ENCODE results near the gene PRRC1.
"Not testable (repeated sequence)": the region's sequence is repeated elsewhere in the genome, so short reads cannot be mapped to it uniquely, and the experiment has no call there.

The PRRC1 gene

GRCh38 chr5:127517480-127518318 lies at the start of gene PRRC1:
TSS of gene PRRC1 (plus strand) at chr5:127517640. CDS start at chr5:127523480, 5,840 bp downstream.
- DNase-seq: peak; percentile 71

GRCh38 chr5:127471211-127471610 lies 46.2 kb upstream of the PRRC1 start:
- no peak for DNase-seq

- DNase-seq: no peak
Measured at GRCh38 chr5:127472700-127473099, 44.7 kb upstream of the PRRC1 start.

GRCh38 chr5:127486471-127486870 lies 31.0 kb upstream of the PRRC1 start:
- DNase-seq: no peak

GRCh38 chr5:127492854-127493738 lies 24.3 kb upstream of the PRRC1 start:
- DNase-seq: peak; percentile 31

- no peak for DNase-seq
Measured at GRCh38 chr5:127498548-127498947, 18.9 kb upstream of the PRRC1 start.

- DNase-seq: no peak
Measured at GRCh38 chr5:127505905-127506304, 11.5 kb upstream of the PRRC1 start.

- no peak for DNase-seq
Measured at GRCh38 chr5:127506616-127507015, 10.8 kb upstream of the PRRC1 start.

GRCh38 chr5:127508644-127509373 lies 8.6 kb upstream of the PRRC1 start:
- DNase-seq: no peak

- no peak for DNase-seq
Measured at GRCh38 chr5:127513408-127513970, 4.0 kb upstream of the PRRC1 start.

- no peak for DNase-seq
Measured at GRCh38 chr5:127514816-127515215, 2.6 kb upstream of the PRRC1 start.

- DNase-seq: no peak
Measured at GRCh38 chr5:127515693-127516440, 1.6 kb upstream of the PRRC1 start.

- DNase-seq: no peak
Measured at GRCh38 chr5:127517110-127517479, 345 bp upstream of the PRRC1 start.

- no peak for DNase-seq
Measured at GRCh38 chr5:127518319-127518621, 830 bp downstream of the PRRC1 start.

GRCh38 chr5:127519527-127519926 lies 2.1 kb downstream of the PRRC1 start:
- DNase-seq: no peak

- no peak for DNase-seq
Measured at GRCh38 chr5:127521138-127521770, 3.8 kb downstream of the PRRC1 start.

- no peak for DNase-seq
Measured at GRCh38 chr5:127525181-127525580, 7.7 kb downstream of the PRRC1 start.

GRCh38 chr5:127529904-127530682 lies 12.7 kb downstream of the PRRC1 start:
- no peak for DNase-seq

GRCh38 chr5:127536687-127537086 lies 19.2 kb downstream of the PRRC1 start:
- DNase-seq: no peak

- DNase-seq: not testable (repeated sequence)
Measured at GRCh38 chr5:127540553-127540952, 23.1 kb downstream of the PRRC1 start.

- DNase-seq: not testable (repeated sequence)
Measured at GRCh38 chr5:127545249-127545648, 27.8 kb downstream of the PRRC1 start.
